CD4-positive, alpha-beta T cell (primary cell): ENCODE data around the gene ROCK1. TPM values are rescaled to one million over a fixed set of nuclear protein-coding genes. Genes with fewer than 3 reads are reported as not detected.

ENCODE experiments used
- ATAC-seq: fragments of 200-7000 bp; cut with Tn5 transposase; one replicate; pipeline ENCODE4 v1.10.0; 2022; ENCODE audit warnings: mild to moderate bottlenecking; ENCODE audit not compliant: poor library complexity
- CTCF ChIA-PET: fragments of 350-600 bp; sonication (Branson Sonifier 250); formaldehyde crosslinking; loops from one replicate; lab custom pipeline; 2021; ENCODE audit warnings: antibody characterized with exemption, inconsistent platforms; lab: Charles Lee
- POLR2A ChIA-PET: fragments of 350-600 bp; sonication (Branson Sonifier 250); formaldehyde crosslinking; loops from one replicate; lab custom pipeline; 2021; ENCODE audit warnings: antibody characterized with exemption, inconsistent platforms; lab: Charles Lee
- DNase-seq, 14 experiments: peaks; one replicate each; pipeline ENCODE4 v3.0.0-alpha.2; 2013 to 2020; ENCODE audit warnings: mixed read lengths in 2 of 14
- H3K27ac ChIP-seq, 2 donors: one replicate each; pipeline versions ENCODE4 v1.5.1 to v1.7.0; 2013; ENCODE audit warnings: low read length in 2 of 2, low read depth in 1 of 2, mild to moderate bottlenecking in 1 of 2
- H3K27me3 ChIP-seq, 2 experiments: 1 replicate in 1 of 2; 2 replicates in 1 of 2; pipeline versions ENCODE4 v1.6.1 to v1.7.0; 2013; ENCODE audit warnings: low read length in 2 of 2, control low read depth in 1 of 2, mild to moderate bottlenecking in 1 of 2, moderate library complexity in 1 of 2; ENCODE audit not compliant: insufficient read depth in 2 of 2, control insufficient read depth in 1 of 2
- H3K36me3 ChIP-seq: one replicate; pipeline ENCODE4 v1.6.1; 2013; ENCODE audit warnings: low read length, control low read depth; ENCODE audit not compliant: insufficient read depth
- H3K4me1 ChIP-seq: one replicate; pipeline ENCODE4 v1.6.1; 2013; ENCODE audit warnings: low read length, control low read depth; ENCODE audit not compliant: insufficient read depth
- H3K4me3 ChIP-seq: one replicate; pipeline ENCODE4 v1.5.1; 2013; ENCODE audit warnings: mild to moderate bottlenecking, low read length, moderate library complexity
- H3K9me3 ChIP-seq, 2 experiments: 1 replicate in 1 of 2; 2 replicates in 1 of 2; pipeline versions ENCODE4 v1.6.1 to v1.7.0; 2013; ENCODE audit warnings: low read length in 2 of 2, mild to moderate bottlenecking in 2 of 2, control low read depth in 1 of 2, moderate library complexity in 1 of 2; ENCODE audit not compliant: control insufficient read depth in 1 of 2, insufficient read depth in 1 of 2
- H3K27ac Mint-ChIP-seq: one replicate; pipeline ENCODE4 v1.8.0; 2020; ENCODE audit warnings: mixed read lengths
- H3K27me3 Mint-ChIP-seq: one replicate; pipeline ENCODE4 v1.8.0; 2021; ENCODE audit warnings: mixed read lengths
- H3K36me3 Mint-ChIP-seq: one replicate; pipeline ENCODE4 v1.8.0; 2021; ENCODE audit warnings: low read depth, mixed read lengths
- H3K4me1 Mint-ChIP-seq: one replicate; pipeline ENCODE4 v1.8.0; 2021; ENCODE audit warnings: low read depth, mixed read lengths
- H3K4me3 Mint-ChIP-seq: one replicate; pipeline ENCODE4 v1.8.0; 2020; ENCODE audit warnings: mild to moderate bottlenecking, mixed read lengths
- H3K9me3 Mint-ChIP-seq: one replicate; pipeline ENCODE4 v1.8.0; 2020; ENCODE audit warnings: mixed read lengths
- intact Hi-C, 2 experiments: fragments of 100-400 bp; cut with DNase I in 1 of 2; cut with micrococcal nuclease in 1 of 2; formaldehyde crosslinking; loops; one replicate each; pipeline versions ENCODE4 v1.15.1 to v1.9.0; 2023 to 2025; cut with DNase I, micrococcal nuclease
- total RNA-seq, 174 experiments: library from RNA in 2 of 174; stranded (reverse) in 2 of 174; gene quantifications; one replicate each; pipeline ENCODE4 v1.2.3 and lab custom pipeline; 2021 to 2026
- TF ChIP-seq, protein P1 (sequence below): fragments of 200-600 bp; IDR thresholded peaks from one replicate; pipeline ENCODE4 v1.8.0; 2022; ENCODE audit warnings: antibody characterized with exemption, mild to moderate bottlenecking

The ROCK1 gene
- total RNA-seq, 2 experiments from 2014 or later = 85.5 to 91.2 TPM

- peak in 1 of 14 experiments; percentile 53 for DNase-seq
- TF ChIP-seq, protein P1, sequence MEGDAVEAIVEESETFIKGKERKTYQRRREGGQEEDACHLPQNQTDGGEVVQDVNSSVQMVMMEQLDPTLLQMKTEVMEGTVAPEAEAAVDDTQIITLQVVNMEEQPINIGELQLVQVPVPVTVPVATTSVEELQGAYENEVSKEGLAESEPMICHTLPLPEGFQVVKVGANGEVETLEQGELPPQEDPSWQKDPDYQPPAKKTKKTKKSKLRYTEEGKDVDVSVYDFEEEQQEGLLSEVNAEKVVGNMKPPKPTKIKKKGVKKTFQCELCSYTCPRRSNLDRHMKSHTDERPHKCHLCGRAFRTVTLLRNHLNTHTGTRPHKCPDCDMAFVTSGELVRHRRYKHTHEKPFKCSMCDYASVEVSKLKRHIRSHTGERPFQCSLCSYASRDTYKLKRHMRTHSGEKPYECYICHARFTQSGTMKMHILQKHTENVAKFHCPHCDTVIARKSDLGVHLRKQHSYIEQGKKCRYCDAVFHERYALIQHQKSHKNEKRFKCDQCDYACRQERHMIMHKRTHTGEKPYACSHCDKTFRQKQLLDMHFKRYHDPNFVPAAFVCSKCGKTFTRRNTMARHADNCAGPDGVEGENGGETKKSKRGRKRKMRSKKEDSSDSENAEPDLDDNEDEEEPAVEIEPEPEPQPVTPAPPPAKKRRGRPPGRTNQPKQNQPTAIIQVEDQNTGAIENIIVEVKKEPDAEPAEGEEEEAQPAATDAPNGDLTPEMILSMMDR = no peak
- Mint-ChIP-seq H3K9me3 (no peaks in the 10 kb centered on the region), H3K4me1 (peaks cover 11% of the 10 kb centered on the region), H3K27me3 (no peaks in the 10 kb centered on the region), H3K36me3 (peaks cover 18% of the 10 kb centered on the region), H3K27ac (peak overlapping the region; percentile 87), H3K4me3 (no peak overlapping the region)
- peak; percentile 33 for ATAC-seq
- ChIA-PET POLR2A (interaction anchor here (0.6 to 2.6 kb wide), 10 partner anchors 12 to 628 kb away, joined by 3 to 17 read pairs (median 5); partner anchors contain the start of gene ESCO1), CTCF (interaction anchor here (0.6 kb wide), 1 partner anchor 500 kb away, joined by 4 read pairs; the partner anchor contains the start of gene SNRPD1)
- peak overlapping the region; percentile 55 to 69 for H3K27ac ChIP-seq
- no peaks in the 10 kb centered on the region for H3K9me3 ChIP-seq
- H3K36me3 ChIP-seq = no peaks in the 10 kb centered on the region
- H3K4me1 ChIP-seq = peaks cover 13% of the 10 kb centered on the region
- peak overlapping the region; percentile 88 for H3K4me3 ChIP-seq
- no peaks in the 10 kb centered on the region for H3K27me3 ChIP-seq
- intact Hi-C loops = loop anchor here (5.0 to 10.0 kb wide), 4 partner anchors 40 to 500 kb away; partner anchors contain the start of gene SNRPD1 (in 1 of the 2)
Observed at GRCh38 chr18:21112140-21112473, 494 bp upstream of the ROCK1 start.

DNA sequence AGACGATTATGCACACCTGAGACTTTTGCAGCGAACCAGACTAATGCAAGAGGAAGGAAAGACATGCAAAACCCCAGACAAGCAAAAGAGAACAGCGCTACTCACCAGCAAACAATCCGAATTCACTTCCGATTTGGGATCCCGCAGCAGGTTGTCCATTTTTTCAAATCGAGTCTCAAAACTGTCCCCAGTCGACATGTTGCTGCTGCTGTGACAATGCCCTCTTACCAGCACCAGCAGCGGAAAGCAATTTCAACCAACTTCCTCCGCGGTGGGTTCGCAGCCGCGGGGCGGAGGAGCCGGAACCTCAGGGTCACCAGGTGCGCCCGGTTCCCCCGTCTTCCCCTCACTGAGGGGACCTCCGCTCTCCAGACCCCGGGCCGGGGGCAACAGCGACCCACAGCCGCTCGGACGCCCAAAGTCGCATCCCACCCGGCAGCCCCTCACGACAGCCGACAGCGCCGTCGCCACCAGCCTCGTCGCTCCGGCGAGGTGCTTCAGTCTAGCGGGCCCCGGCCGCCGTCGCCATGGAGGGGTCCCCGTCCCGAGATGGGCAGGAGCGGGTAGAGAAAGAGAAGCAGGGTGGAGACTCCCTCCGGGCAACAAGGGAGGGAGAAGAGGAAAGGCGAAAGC lies 784 bp downstream of the ROCK1 start:
- peak overlapping the region; percentile 87 for H3K27ac Mint-ChIP-seq
- H3K4me3 Mint-ChIP-seq = no peak overlapping the region
- H3K9me3 Mint-ChIP-seq = no peaks in the 10 kb centered on the region
- H3K36me3 Mint-ChIP-seq = peaks cover 18% of the 10 kb centered on the region
- POLR2A ChIA-PET = interaction anchor here (0.9 to 2.6 kb wide), 8 partner anchors 11 to 629 kb away, joined by 3 to 17 read pairs (median 6); partner anchors contain the start of gene ESCO1
- peak overlapping the region; percentile 91 to 94 for H3K27ac ChIP-seq
- H3K4me3 ChIP-seq = peak overlapping the region; percentile 88
- no peaks in the 10 kb centered on the region for H3K36me3 ChIP-seq
- TF ChIP-seq, protein P1 = no peak
- H3K27me3 ChIP-seq = no peaks in the 10 kb centered on the region
- no peaks in the 10 kb centered on the region for H3K9me3 ChIP-seq
- DNase-seq = peak; percentile 46 to 82 (median 62)
- intact Hi-C loops = loop anchor here (2.0 to 10.0 kb wide), 6 partner anchors 39 to 630 kb away; partner anchors contain the start of genes MIB1 (in 1 of the 2) and SNRPD1 (in 1 of the 2)
- H3K4me1 Mint-ChIP-seq = peaks cover 11% of the 10 kb centered on the region
- H3K4me1 ChIP-seq = peaks cover 18% of the 10 kb centered on the region
- CTCF ChIA-PET = no interaction called here
- ATAC-seq = peak; percentile 32
- H3K27me3 Mint-ChIP-seq = no peaks in the 10 kb centered on the region

DNA sequence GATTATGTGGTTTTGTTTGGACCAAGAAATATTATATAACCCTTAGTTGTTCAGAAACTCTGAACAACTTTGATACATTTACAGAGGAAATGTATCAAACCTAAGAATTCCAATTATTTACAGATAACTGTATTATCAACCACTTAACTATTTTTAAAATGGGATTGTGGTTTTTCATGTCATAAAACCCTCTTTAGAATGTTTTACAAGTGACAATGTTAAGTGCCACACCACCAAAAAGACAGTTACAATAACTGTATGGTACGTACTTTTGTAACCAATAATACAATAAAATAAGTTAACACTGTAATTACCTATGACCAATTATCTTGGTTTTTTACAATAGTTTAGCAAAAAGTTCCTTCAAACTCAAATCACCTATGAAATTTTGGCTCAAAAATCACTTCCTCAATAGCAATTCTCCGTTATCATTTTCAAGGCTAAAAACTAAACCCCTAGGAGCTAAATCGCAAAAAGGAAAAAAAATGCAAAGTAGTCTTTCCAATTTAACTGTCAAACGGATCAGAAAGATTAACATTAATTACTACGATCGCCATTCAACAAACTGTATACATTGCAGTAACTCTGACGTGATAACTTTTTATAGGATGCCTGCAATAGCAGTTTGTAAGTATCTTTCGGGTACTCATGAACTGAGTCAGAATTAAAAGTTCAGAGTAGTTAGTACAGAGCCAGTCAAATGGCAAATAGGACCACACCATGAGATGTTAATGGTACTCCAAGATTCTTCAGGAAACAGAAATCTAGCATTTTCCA lies 1.5 kb downstream of the ROCK1 start:
- H3K4me3 Mint-ChIP-seq = no peak overlapping the region
- no peaks in the 10 kb centered on the region for H3K27me3 Mint-ChIP-seq
- Histone ChIP-seq H3K4me3 (peak overlapping the region; percentile 88), H3K9me3 (no peaks in the 10 kb centered on the region), H3K36me3 (no peaks in the 10 kb centered on the region), H3K4me1 (peaks cover 18% of the 10 kb centered on the region), H3K27ac (peak overlapping the region; percentile 91 to 94), H3K27me3 (no peaks in the 10 kb centered on the region)
- ChIA-PET POLR2A (interaction anchor here (2.2 to 2.6 kb wide), 2 partner anchors 10 to 490 kb away, joined by 10 to 17 read pairs; partner anchors contain the start of gene ESCO1), CTCF (no interaction called here)
- intact Hi-C loops = loop anchor here (1.0 to 10.0 kb wide), 8 partner anchors 9 to 631 kb away; partner anchors contain the start of genes MIB1 (in 1 of the 2) and SNRPD1 (in 1 of the 2)
- no peaks in the 10 kb centered on the region for H3K9me3 Mint-ChIP-seq
- peak overlapping the region; percentile 87 for H3K27ac Mint-ChIP-seq
- TF ChIP-seq, protein P1 = no peak
- H3K4me1 Mint-ChIP-seq = peaks cover 11% of the 10 kb centered on the region
- no peak for DNase-seq
- peaks cover 18% of the 10 kb centered on the region for H3K36me3 Mint-ChIP-seq
- ATAC-seq = no peak
